ENCODE measurements around the gene MMP25.

MMP25 gene

DNA sequence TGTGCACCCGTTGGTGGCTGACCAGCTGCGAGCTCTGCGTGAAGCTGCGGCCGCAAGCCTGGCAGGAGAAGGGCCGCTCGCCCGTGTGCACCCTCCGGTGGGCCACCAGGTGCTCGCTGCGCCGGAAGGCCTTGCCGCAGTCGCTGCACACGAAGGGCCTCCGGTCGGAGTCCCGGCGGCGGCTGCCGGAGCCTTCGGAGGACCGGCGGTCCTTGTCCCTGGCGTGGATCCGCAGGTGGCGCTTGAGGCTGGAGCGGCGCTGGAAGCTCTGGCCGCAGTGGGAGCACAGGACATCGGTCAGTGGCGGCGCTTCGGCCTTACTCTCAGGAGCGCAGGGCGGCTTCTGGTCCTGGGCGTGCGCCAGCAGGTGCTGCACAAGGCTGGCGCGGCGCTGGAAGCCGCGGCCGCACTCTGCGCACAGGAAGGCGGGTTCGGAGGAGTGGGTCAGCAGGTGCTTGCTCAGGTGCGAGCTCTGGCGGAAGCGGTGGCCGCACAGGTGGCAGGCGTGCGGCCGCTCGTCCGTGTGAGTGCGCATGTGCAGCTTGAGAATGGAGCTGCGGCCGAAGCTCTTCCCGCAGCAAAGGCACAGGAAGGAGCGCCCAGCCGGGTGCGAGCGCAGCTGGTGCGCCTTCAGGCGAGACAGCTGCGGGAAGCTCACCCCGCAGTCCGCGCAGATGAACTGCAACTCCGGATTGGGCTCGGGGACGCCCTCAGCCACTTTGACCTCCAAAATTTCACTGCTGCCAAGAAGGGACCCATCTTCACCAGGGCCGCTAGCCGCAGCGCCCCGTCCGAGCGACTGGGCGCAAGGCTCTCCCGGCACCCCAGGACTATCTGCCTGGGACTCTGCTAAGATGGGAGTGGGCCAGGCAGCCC is 43.6 kb downstream of the MMP25 start:
- Histone ChIP-seq H3K4me3 (no peak overlapping the region), H3K27ac (no peak overlapping the region)
- no peak for DNase-seq (ENCODE audit: low spot score)
- TF ChIP-seq, protein P1, sequence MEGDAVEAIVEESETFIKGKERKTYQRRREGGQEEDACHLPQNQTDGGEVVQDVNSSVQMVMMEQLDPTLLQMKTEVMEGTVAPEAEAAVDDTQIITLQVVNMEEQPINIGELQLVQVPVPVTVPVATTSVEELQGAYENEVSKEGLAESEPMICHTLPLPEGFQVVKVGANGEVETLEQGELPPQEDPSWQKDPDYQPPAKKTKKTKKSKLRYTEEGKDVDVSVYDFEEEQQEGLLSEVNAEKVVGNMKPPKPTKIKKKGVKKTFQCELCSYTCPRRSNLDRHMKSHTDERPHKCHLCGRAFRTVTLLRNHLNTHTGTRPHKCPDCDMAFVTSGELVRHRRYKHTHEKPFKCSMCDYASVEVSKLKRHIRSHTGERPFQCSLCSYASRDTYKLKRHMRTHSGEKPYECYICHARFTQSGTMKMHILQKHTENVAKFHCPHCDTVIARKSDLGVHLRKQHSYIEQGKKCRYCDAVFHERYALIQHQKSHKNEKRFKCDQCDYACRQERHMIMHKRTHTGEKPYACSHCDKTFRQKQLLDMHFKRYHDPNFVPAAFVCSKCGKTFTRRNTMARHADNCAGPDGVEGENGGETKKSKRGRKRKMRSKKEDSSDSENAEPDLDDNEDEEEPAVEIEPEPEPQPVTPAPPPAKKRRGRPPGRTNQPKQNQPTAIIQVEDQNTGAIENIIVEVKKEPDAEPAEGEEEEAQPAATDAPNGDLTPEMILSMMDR (IDR thresholded peaks at IDR 0.05) = no peak

DNA sequence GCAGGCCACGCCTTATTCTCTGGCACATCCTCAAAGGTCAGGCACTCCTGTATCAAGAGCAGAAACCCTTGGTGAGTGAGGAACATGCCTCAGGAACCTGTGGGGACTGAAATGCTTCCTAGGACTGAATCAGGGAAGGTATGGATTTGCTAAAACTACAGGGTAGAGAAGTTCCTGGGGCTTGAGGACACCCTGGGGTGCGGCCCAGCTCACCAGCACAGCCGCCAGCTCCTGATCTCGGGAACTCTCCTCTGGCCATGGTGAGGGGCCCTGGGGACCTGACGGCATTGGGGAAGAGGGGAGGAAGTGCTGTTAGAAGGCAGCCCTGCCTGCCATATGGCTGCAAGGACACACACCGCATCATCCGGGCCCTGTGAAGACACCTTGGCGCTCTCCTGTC is 45.2 kb downstream of the MMP25 start:
- Histone ChIP-seq H3K27ac (no peak overlapping the region), H3K4me3 (no peak overlapping the region)
- DNase-seq (ENCODE audit: low spot score) = no peak
- TF ChIP-seq, protein P1 (IDR thresholded peaks at IDR 0.05) = no peak

DNA sequence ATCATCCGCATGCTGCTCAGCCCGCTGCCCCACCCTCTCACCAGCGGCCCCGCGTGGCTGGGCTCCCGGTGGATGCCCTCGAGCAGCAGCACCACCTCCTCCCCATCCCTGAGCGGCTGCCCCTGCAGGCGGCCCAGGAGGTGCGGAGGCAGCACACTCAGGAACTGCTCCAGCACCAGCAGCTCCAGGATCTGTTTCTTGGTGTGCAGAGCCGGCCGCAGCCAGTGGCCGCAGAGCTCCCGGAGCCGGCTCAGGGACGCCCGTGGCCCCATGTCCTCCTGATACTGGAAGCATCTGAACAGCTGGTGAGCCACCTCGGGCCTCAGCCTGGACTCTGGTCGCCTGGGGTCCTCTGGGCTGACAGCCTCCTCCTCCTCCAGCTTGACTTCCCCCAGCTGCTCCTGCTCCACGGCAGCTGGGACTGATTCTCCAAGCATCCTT is 46.2 kb downstream of the MMP25 start:
- TF ChIP-seq, protein P1 (IDR thresholded peaks at IDR 0.05) = no peak
- DNase-seq (ENCODE audit: low spot score) = no peak
- Histone ChIP-seq H3K4me3 (no peak overlapping the region), H3K27ac (no peak overlapping the region)

DNA sequence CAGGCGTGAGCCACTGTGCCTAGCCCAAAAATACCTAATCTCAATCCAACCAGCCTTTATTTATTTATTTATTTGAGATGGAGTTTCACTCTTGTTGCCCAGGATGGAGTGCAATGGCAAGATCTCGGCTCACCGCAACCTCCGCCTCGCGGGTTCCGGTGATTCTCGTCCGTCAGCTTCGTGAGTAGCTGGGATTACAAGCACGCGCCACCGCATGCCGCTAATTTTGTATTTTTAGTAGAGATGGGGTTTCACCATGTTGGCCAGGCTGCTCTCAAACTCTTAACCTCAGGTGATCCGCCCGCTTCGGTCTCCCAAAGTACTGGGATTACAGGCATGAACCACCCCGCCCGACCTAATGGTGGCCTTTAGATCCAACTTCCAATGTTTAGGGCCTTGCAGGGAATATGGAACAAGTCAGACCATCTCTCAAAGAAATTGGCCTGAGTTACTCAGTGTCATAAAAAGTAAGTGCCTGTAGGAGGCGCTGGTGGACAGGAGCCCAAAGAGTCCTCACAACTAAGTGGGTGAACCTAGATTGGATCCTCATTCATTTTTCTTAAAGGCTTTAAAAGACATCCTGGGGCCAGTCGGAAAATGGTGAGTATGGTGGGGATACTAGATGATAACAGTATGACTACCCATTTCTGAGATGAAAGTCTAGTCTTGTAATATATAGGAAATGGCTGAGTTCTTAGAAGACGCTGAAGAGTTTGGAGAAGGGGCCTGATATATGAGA is 48.1 kb downstream of the MMP25 start:
- TF ChIP-seq, protein P1 (IDR thresholded peaks at IDR 0.05) = no peak
- no peak for DNase-seq (ENCODE audit: low spot score)

DNA sequence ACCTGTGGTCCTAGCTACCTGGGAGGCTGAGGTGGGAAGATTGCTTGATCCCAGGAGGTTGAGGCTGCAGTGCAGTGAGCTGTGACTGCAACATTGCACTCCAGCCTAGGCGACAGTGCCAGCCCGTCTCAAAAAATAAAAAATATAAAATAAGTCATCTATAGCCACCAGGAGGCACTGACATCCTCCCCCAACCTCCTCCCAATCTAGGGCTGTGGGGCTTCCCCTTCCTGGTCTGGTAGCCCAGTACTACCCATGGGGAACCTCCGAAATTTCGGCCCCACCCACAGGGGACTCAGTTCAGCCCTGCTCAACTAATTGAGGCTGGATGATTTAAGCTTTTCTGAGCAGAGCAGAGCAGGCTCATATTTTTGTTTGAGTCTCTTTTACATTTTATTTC is 49.5 kb downstream of the MMP25 start:
- no peak overlapping the region for H3K27ac ChIP-seq
- no peak overlapping the region for H3K4me3 ChIP-seq
- DNase-seq (ENCODE audit: low spot score) = no peak
- TF ChIP-seq, protein P1 (IDR thresholded peaks at IDR 0.05) = no peak

More for the DNA sequence above, 48.1 kb downstream of the MMP25 start:
- no peak overlapping the region for H3K4me3 ChIP-seq
- no peak overlapping the region for H3K27ac ChIP-seq

DNA sequence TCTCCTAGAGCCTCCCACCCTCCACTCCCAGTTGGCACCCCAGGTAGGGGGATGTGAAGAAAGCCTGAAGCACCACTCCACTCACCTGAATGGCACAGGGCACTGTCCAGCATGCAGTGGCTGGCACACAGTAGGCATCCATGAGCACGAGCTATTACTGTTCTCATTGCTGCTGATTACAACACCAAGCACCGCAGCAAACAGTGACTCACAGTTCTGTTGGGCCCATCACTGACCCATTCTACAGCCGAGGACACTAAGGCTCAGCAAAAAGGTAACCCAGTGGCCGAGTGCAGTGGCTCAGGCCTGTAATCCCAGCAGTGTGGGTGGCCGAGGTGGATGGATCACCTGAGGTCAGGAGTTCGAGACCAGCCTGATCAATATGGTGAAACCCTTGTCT is 50.0 kb downstream of the MMP25 start:
- no peak overlapping the region for H3K27ac ChIP-seq
- TF ChIP-seq, protein P1 (IDR thresholded peaks at IDR 0.05) = no peak
- no peak for DNase-seq (ENCODE audit: low spot score)
- H3K4me3 ChIP-seq = no peak overlapping the region

Measured in coronary artery (tissue), 2 donors.